ENCODE data around the gene BBS7. TPM values are rescaled to one million over a fixed set of nuclear protein-coding genes. Genes with fewer than 3 reads are reported as not detected.

BBS7 gene
- total and polyA plus RNA-seq, 2 of the 13 experiments (the other 11 are each of a cell fraction or from before 2014, with no cell fraction given), result 9.0 to 15.7 TPM

DNA sequence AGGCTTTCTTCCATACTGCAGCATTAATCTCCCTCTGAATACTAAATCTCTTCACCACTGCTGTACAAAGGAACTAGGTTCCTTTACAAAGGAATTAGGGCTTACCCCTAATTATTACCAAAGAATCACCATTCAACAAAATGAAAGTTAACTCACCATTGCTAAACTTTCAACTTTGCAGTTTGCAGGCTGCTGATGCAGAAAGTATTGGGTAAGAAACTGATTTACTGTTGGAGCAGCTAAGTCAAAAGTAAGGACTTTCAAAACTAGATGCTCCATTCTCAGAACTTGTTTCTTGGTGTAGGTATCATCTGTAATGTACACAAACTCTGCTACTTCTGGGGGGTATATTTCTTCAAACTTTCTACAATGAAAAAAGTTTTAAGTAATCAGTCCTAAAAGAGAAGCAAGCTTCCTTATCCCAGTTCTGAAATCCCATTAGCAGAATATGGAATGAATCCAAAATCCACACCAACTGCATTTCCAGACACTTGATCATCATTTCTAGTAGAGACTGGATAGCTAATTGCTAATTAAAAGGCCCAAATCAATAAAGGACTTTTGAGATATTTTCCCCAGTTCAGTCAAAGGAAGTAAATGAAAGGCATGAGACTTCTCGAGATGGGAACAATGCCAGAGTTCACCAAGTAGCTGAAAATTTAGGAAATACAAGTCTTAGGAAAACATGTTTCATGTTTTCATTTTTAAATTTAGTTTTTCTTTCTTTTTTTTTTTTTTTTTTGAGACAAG, 50.9 kb downstream of the BBS7 start (continued):
- TF ChIP-seq, protein P1, sequence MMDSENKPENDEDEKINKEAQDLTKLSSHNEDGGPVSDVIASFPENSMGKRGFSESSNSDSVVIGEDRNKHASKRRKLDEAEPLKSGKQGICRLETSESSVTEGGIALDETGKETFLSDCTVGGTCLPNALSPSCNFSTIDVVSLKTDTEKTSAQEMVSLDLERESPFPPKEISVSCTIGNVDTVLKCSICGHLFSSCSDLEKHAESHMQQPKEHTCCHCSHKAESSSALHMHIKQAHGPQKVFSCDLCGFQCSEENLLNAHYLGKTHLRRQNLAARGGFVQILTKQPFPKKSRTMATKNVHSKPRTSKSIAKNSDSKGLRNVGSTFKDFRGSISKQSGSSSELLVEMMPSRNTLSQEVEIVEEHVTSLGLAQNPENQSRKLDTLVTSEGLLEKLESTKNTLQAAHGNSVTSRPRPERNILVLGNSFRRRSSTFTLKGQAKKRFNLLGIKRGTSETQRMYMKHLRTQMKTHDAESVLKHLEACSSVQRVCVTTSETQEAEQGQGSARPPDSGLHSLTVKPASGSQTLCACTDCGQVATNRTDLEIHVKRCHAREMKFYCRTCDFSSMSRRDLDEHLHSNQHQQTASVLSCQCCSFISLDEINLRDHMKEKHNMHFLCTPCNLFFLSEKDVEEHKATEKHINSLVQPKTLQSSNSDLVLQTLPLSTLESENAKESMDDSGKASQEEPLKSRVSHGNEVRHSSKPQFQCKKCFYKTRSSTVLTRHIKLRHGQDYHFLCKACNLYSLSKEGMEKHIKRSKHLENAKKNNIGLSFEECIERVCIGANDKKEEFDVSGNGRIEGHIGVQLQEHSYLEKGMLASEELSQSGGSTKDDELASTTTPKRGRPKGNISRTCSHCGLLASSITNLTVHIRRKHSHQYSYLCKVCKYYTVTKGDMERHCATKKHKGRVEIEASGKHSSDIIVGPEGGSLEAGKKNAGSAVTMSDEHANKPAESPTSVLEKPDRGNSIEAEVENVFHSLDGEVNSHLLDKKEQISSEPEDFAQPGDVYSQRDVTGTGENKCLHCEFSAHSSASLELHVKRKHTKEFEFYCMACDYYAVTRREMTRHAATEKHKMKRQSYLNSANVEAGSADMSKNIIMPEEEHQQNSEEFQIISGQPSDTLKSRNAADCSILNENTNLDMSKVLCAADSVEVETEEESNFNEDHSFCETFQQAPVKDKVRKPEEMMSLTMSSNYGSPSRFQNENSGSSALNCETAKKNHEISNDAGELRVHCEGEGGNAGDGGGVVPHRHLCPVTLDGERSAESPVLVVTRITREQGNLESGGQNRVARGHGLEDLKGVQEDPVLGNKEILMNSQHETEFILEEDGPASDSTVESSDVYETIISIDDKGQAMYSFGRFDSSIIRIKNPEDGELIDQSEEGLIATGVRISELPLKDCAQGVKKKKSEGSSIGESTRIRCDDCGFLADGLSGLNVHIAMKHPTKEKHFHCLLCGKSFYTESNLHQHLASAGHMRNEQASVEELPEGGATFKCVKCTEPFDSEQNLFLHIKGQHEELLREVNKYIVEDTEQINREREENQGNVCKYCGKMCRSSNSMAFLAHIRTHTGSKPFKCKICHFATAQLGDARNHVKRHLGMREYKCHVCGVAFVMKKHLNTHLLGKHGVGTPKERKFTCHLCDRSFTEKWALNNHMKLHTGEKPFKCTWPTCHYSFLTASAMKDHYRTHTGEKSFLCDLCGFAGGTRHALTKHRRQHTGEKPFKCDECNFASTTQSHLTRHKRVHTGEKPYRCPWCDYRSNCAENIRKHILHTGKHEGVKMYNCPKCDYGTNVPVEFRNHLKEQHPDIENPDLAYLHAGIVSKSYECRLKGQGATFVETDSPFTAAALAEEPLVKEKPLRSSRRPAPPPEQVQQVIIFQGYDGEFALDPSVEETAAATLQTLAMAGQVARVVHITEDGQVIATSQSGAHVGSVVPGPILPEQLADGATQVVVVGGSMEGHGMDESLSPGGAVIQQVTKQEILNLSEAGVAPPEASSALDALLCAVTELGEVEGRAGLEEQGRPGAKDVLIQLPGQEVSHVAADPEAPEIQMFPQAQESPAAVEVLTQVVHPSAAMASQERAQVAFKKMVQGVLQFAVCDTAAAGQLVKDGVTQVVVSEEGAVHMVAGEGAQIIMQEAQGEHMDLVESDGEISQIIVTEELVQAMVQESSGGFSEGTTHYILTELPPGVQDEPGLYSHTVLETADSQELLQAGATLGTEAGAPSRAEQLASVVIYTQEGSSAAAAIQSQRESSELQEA (CRISPR knock-in tag; IDR thresholded peaks at IDR 0.05; ENCODE audit: not compliant biosample characterization), result no peak
- TF ChIP-seq, protein P2, sequence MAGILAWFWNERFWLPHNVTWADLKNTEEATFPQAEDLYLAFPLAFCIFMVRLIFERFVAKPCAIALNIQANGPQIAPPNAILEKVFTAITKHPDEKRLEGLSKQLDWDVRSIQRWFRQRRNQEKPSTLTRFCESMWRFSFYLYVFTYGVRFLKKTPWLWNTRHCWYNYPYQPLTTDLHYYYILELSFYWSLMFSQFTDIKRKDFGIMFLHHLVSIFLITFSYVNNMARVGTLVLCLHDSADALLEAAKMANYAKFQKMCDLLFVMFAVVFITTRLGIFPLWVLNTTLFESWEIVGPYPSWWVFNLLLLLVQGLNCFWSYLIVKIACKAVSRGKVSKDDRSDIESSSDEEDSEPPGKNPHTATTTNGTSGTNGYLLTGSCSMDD (CRISPR knock-in tag; IDR thresholded peaks at IDR 0.05), result no peak

Measured in HepG2 (cell line).